Astrocyte (in vitro differentiated cells and primary cell): Measurements from ENCODE around the gene GLT1D1.

Source experiments
- EZH2 ChIP-seq: IDR thresholded peaks from 2 replicates; pipeline ENCODE4 v1.6.1; 2012; ENCODE audit warnings: mild to moderate bottlenecking, low read length, inconsistent platforms; ENCODE audit not compliant: insufficient read depth
- TF ChIP-seq, protein P1 (sequence below): IDR thresholded peaks from 2 replicates; pipeline ENCODE4 v1.5.1; 2011; ENCODE audit warnings: low read depth, mild to moderate bottlenecking, inconsistent platforms, low read length, moderate library complexity; ENCODE audit not compliant: insufficient read depth

GRCh38 chr12:128903236-128903635 lies 50.0 kb downstream of the GLT1D1 start:
- TF ChIP-seq, protein P1, sequence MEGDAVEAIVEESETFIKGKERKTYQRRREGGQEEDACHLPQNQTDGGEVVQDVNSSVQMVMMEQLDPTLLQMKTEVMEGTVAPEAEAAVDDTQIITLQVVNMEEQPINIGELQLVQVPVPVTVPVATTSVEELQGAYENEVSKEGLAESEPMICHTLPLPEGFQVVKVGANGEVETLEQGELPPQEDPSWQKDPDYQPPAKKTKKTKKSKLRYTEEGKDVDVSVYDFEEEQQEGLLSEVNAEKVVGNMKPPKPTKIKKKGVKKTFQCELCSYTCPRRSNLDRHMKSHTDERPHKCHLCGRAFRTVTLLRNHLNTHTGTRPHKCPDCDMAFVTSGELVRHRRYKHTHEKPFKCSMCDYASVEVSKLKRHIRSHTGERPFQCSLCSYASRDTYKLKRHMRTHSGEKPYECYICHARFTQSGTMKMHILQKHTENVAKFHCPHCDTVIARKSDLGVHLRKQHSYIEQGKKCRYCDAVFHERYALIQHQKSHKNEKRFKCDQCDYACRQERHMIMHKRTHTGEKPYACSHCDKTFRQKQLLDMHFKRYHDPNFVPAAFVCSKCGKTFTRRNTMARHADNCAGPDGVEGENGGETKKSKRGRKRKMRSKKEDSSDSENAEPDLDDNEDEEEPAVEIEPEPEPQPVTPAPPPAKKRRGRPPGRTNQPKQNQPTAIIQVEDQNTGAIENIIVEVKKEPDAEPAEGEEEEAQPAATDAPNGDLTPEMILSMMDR, result no peak
- TF ChIP-seq EZH2, result no peak
